Vagina (tissue), 2 donors: ENCODE data around the gene GYS1.

ENCODE experiments used
- CTCF ChIP-seq, 3 experiments: fragments of 450-650 bp in 2 of 3; fragments of 200-600 bp in 1 of 3; sonication (generic) in 1 of 3; IDR thresholded peaks; one replicate each; pipeline ENCODE4 v1.5.1; 2017 to 2019; ENCODE audit warnings: antibody characterized with exemption in 3 of 3, mild to moderate bottlenecking in 2 of 3, moderate library complexity in 2 of 3
- POLR2A ChIP-seq, 2 donors: fragments of 450-650 bp; IDR thresholded peaks; one replicate each; pipeline ENCODE4 v1.6.1; 2017; ENCODE audit warnings: antibody characterized with exemption in 2 of 2, mild to moderate bottlenecking in 2 of 2, moderate library complexity in 2 of 2

GRCh38 chr19:49004133-49004532 lies 11.0 kb upstream of the GYS1 start:
- TF ChIP-seq POLR2A (IDR thresholded peaks at IDR 0.05), result no peak
- no peak for TF ChIP-seq CTCF (IDR thresholded peaks at IDR 0.05)
